Measurements from ENCODE around the gene ITSN1.

Gene ITSN1

DNA sequence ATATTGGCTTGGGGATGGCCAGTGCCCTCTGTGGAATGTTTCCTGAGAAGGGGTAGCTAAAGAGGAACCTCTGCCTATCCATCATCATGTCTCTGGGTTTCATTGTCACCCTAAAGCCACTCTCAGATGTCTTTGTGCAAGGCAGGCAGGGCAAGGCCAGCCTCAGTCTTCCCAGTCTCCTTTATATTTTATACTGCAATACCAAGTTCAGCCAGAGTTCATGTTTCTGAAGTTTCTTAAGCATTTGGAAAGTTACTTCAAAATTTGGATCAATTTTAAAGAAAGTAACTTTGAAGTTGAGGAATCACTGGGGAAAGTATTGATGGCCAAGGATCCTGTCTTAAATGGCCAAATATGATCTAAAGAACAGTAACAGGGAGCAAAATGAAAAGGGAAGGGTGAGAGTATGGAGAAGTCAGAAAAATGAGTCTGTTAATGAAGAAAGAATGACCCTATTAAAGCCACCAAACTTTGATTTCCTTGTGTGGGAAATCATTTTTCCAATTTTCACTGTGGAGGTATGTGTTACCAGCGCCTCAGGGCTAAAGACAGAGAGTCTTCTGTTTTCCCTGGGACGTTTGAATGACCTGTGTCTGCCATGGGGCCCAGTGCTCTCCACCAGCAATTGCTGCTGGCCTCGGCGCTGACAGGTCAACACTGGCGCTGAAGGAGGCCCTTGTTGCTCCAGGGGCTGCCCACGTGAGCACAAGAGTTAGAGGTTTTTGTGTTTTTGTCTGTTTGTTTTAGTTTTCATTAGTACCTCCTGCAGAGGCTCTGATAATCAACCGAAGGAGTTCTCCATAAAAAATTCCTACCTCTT, 179.4 kb downstream of the ITSN1 start:
- no peaks in the 10 kb centered on the region for H3K4me1 ChIP-seq (ENCODE audit: control insufficient read depth, insufficient read depth, low read length, unreplicated experiment)
- no peaks in the 10 kb centered on the region for H3K27me3 ChIP-seq (ENCODE audit: insufficient read depth, low read length)
- peaks cover 18% of the 10 kb centered on the region for H3K36me3 ChIP-seq (ENCODE audit: insufficient read depth, low read length)
- H3K27ac ChIP-seq (ENCODE audit: low read depth, low read length): no peak overlapping the region
- no peak overlapping the region for H3K4me3 ChIP-seq (ENCODE audit: low read depth, low read length)
- H3K79me2 ChIP-seq (ENCODE audit: control insufficient read depth, insufficient read depth, low read length, unreplicated experiment): no peaks in the 10 kb centered on the region
- H2AFZ ChIP-seq (ENCODE audit: low read length, unreplicated experiment): no peak overlapping the region

- Histone ChIP-seq H3K4me3 (ENCODE audit: low read depth, low read length) (no peak overlapping the region), H2AFZ (ENCODE audit: low read length, unreplicated experiment) (no peak overlapping the region), H3K79me2 (ENCODE audit: control insufficient read depth, insufficient read depth, low read length, unreplicated experiment) (no peaks in the 10 kb centered on the region), H3K36me3 (ENCODE audit: insufficient read depth, low read length) (peaks cover 19% of the 10 kb centered on the region), H3K27ac (ENCODE audit: low read depth, low read length) (no peak overlapping the region), H3K4me1 (ENCODE audit: control insufficient read depth, insufficient read depth, low read length, unreplicated experiment) (no peaks in the 10 kb centered on the region), H3K27me3 (ENCODE audit: insufficient read depth, low read length) (no peaks in the 10 kb centered on the region)
Measured at GRCh38 chr21:33824156-33824941, 182.0 kb downstream of the ITSN1 start.

DNA sequence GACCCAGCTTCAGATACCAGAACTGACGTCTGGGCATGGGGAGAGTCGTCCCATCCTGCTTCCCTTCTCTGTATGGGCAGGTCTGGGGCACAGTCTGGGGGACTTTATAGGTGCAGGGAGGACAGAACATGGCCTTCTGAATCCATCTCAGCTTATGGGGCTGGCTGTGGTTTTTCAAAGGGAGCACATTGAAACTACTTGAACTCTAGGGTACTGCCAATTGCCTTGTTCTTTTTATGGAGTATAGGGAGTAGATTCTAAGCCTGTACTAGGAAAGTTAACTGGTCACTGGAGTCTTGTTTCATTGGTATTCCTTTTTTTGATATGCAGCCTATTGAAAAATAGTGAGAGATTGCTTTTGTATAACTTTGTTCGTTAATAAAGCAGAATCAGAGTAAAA, 183.1 kb downstream of the ITSN1 start:
- Histone ChIP-seq H2AFZ (ENCODE audit: low read length, unreplicated experiment) (no peak overlapping the region), H3K36me3 (ENCODE audit: insufficient read depth, low read length) (peaks cover 28% of the 10 kb centered on the region), H3K27ac (ENCODE audit: low read depth, low read length) (no peak overlapping the region)

GRCh38 chr21:33825915-33826314, 183.6 kb downstream of the ITSN1 start:
- H3K4me1 ChIP-seq (ENCODE audit: control insufficient read depth, insufficient read depth, low read length, unreplicated experiment): no peaks in the 10 kb centered on the region
- H3K4me3 ChIP-seq (ENCODE audit: low read depth, low read length): no peak overlapping the region
- no peaks in the 10 kb centered on the region for H3K27me3 ChIP-seq (ENCODE audit: insufficient read depth, low read length)
- H3K79me2 ChIP-seq (ENCODE audit: control insufficient read depth, insufficient read depth, low read length, unreplicated experiment): no peaks in the 10 kb centered on the region
- H3K27ac ChIP-seq (ENCODE audit: low read depth, low read length): no peak overlapping the region
- peaks cover 31% of the 10 kb centered on the region for H3K36me3 ChIP-seq (ENCODE audit: insufficient read depth, low read length)
- no peak overlapping the region for H2AFZ ChIP-seq (ENCODE audit: low read length, unreplicated experiment)

More for the DNA sequence above, 183.1 kb downstream of the ITSN1 start:
- H3K4me3 ChIP-seq (ENCODE audit: low read depth, low read length): no peak overlapping the region
- H3K79me2 ChIP-seq (ENCODE audit: control insufficient read depth, insufficient read depth, low read length, unreplicated experiment): no peaks in the 10 kb centered on the region
- H3K4me1 ChIP-seq (ENCODE audit: control insufficient read depth, insufficient read depth, low read length, unreplicated experiment): no peaks in the 10 kb centered on the region
- H3K27me3 ChIP-seq (ENCODE audit: insufficient read depth, low read length): no peaks in the 10 kb centered on the region

- Histone ChIP-seq H2AFZ (ENCODE audit: low read length, unreplicated experiment) (no peak overlapping the region), H3K79me2 (ENCODE audit: control insufficient read depth, insufficient read depth, low read length, unreplicated experiment) (no peaks in the 10 kb centered on the region), H3K27ac (ENCODE audit: low read depth, low read length) (no peak overlapping the region), H3K27me3 (ENCODE audit: insufficient read depth, low read length) (no peaks in the 10 kb centered on the region), H3K4me1 (ENCODE audit: control insufficient read depth, insufficient read depth, low read length, unreplicated experiment) (no peaks in the 10 kb centered on the region), H3K36me3 (ENCODE audit: insufficient read depth, low read length) (peaks cover 23% of the 10 kb centered on the region), H3K4me3 (ENCODE audit: low read depth, low read length) (no peak overlapping the region)
Measured at GRCh38 chr21:33828083-33828482, 185.8 kb downstream of the ITSN1 start.

- H3K27me3 ChIP-seq (ENCODE audit: insufficient read depth, low read length): no peaks in the 10 kb centered on the region
- H2AFZ ChIP-seq (ENCODE audit: low read length, unreplicated experiment): no peak overlapping the region
- no peak overlapping the region for H3K4me3 ChIP-seq (ENCODE audit: low read depth, low read length)
- H3K27ac ChIP-seq (ENCODE audit: low read depth, low read length): no peak overlapping the region
- H3K4me1 ChIP-seq (ENCODE audit: control insufficient read depth, insufficient read depth, low read length, unreplicated experiment): no peaks in the 10 kb centered on the region
- no peaks in the 10 kb centered on the region for H3K79me2 ChIP-seq (ENCODE audit: control insufficient read depth, insufficient read depth, low read length, unreplicated experiment)
- H3K36me3 ChIP-seq (ENCODE audit: insufficient read depth, low read length): peaks cover 23% of the 10 kb centered on the region
Measured at GRCh38 chr21:33828577-33828976, 186.3 kb downstream of the ITSN1 start.

DNA sequence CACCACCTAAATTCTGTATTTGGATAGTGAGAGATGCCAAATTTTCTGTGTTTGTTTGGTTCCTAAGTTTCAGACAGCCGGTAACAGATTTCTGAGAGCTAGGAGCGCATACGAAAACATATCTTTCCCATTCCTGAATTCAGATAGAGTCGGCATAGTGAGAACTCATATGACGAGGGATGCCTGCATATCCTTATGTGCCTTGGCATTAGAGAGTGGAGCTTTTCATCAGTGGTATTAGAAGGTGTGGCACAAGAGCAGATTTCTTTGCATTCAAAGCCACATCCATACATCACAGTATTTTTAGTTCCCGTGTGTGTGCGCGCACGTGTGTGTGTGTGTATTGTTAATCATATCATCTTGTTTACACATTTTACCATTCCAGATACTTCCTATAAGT, 187.5 kb downstream of the ITSN1 start:
- Histone ChIP-seq H3K36me3 (ENCODE audit: insufficient read depth, low read length) (peaks cover 23% of the 10 kb centered on the region), H3K27me3 (ENCODE audit: insufficient read depth, low read length) (no peaks in the 10 kb centered on the region), H2AFZ (ENCODE audit: low read length, unreplicated experiment) (no peak overlapping the region), H3K27ac (ENCODE audit: low read depth, low read length) (no peak overlapping the region), H3K79me2 (ENCODE audit: control insufficient read depth, insufficient read depth, low read length, unreplicated experiment) (no peaks in the 10 kb centered on the region), H3K4me1 (ENCODE audit: control insufficient read depth, insufficient read depth, low read length, unreplicated experiment) (no peaks in the 10 kb centered on the region), H3K4me3 (ENCODE audit: low read depth, low read length) (no peak overlapping the region)

GRCh38 chr21:33831962-33832659, 189.8 kb downstream of the ITSN1 start:
- Histone ChIP-seq H3K36me3 (ENCODE audit: insufficient read depth, low read length) (peaks cover 30% of the 10 kb centered on the region), H3K27me3 (ENCODE audit: insufficient read depth, low read length) (no peaks in the 10 kb centered on the region), H3K4me1 (ENCODE audit: control insufficient read depth, insufficient read depth, low read length, unreplicated experiment) (no peaks in the 10 kb centered on the region)

DNA sequence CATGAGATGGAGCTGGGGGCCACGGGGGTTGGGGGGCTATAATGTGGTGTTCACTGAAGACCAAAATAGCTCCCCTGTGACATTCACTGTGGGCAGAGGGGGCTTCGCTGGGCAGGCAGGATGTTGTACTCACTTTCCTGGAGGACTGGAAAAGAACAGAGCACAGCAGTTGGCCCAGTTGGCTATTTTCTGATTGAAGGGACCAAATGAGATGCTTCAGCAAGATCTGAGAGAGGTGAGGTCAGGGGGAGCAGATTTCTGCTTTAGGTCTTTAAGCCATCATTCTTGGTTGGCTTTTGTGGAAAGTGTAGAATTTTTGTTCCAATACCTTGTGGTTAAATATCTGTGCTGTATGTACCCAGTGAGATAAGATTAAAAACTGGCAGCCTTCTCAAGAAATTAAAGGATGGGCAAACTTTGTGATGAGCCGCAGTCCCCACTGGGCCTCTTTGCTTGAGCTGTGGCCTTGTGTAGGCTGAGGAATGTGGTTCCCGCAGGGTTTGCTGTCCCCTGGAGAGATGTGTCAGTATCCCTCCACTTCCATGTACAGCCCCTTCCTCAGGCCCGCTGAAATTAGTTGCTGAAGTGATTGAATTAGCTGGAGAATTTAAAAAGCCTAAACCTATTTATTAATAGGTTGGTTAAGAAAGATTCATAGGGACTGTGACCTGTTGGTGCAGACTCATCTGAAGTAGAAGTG, 192.7 kb downstream of the ITSN1 start:
- Histone ChIP-seq H3K27ac (ENCODE audit: low read depth, low read length) (no peak overlapping the region), H3K27me3 (ENCODE audit: insufficient read depth, low read length) (no peaks in the 10 kb centered on the region), H2AFZ (ENCODE audit: low read length, unreplicated experiment) (no peak overlapping the region), H3K4me3 (ENCODE audit: low read depth, low read length) (no peak overlapping the region), H3K4me1 (ENCODE audit: control insufficient read depth, insufficient read depth, low read length, unreplicated experiment) (no peaks in the 10 kb centered on the region), H3K36me3 (ENCODE audit: insufficient read depth, low read length) (peaks cover 18% of the 10 kb centered on the region), H3K79me2 (ENCODE audit: control insufficient read depth, insufficient read depth, low read length, unreplicated experiment) (no peaks in the 10 kb centered on the region)

More at GRCh38 chr21:33831962-33832659, 189.8 kb downstream of the ITSN1 start:
- no peak overlapping the region for H2AFZ ChIP-seq (ENCODE audit: low read length, unreplicated experiment)
- no peak overlapping the region for H3K4me3 ChIP-seq (ENCODE audit: low read depth, low read length)
- H3K27ac ChIP-seq (ENCODE audit: low read depth, low read length): no peak overlapping the region
- no peaks in the 10 kb centered on the region for H3K79me2 ChIP-seq (ENCODE audit: control insufficient read depth, insufficient read depth, low read length, unreplicated experiment)

- H3K36me3 ChIP-seq (ENCODE audit: insufficient read depth, low read length): peaks cover 11% of the 10 kb centered on the region
- H3K27ac ChIP-seq (ENCODE audit: low read depth, low read length): no peak overlapping the region
Measured at GRCh38 chr21:33835920-33836319, 193.6 kb downstream of the ITSN1 start.

More at GRCh38 chr21:33835920-33836319, 193.6 kb downstream of the ITSN1 start:
- no peaks in the 10 kb centered on the region for H3K4me1 ChIP-seq (ENCODE audit: control insufficient read depth, insufficient read depth, low read length, unreplicated experiment)
- H3K79me2 ChIP-seq (ENCODE audit: control insufficient read depth, insufficient read depth, low read length, unreplicated experiment): no peaks in the 10 kb centered on the region
- no peak overlapping the region for H2AFZ ChIP-seq (ENCODE audit: low read length, unreplicated experiment)
- no peaks in the 10 kb centered on the region for H3K27me3 ChIP-seq (ENCODE audit: insufficient read depth, low read length)
- no peak overlapping the region for H3K4me3 ChIP-seq (ENCODE audit: low read depth, low read length)
